A549 (cell line): ENCODE measurements around the gene NDUFS4.

Source experiments
- CEBPB ChIP-seq, 2 experiments: fragments of >200 bp in 1 of 2; sonication (Bioruptor Twin) in 1 of 2; formaldehyde crosslinking in 1 of 2; IDR thresholded peaks; 2 replicates each; pipeline ENCODE4 v1.6.1; 2012 to 2016
- ESRRA ChIP-seq: fragments of 150-350 bp; IDR thresholded peaks from 2 replicates; pipeline ENCODE4 v1.6.1; 2014; ENCODE audit warnings: mild to moderate bottlenecking, low read length, borderline replicate concordance
- GATA3 ChIP-seq: IDR thresholded peaks from 2 replicates; pipeline ENCODE4 v1.6.1; 2012; ENCODE audit warnings: borderline replicate concordance
- JUN ChIP-seq, 2 experiments: fragments of >200 bp; sonication (Bioruptor Twin); formaldehyde crosslinking; IDR thresholded peaks; 2 replicates in 1 of 2; 3 replicates in 1 of 2; pipeline ENCODE4 v1.6.1; 2016 to 2017
- POLR2A ChIP-seq: IDR thresholded peaks from 2 replicates; pipeline ENCODE4 v1.6.1; 2012; ENCODE audit warnings: mild to moderate bottlenecking, low read length
- RAD21 ChIP-seq, 2 experiments: fragments of >200 bp in 1 of 2; sonication (Bioruptor Twin) in 1 of 2; formaldehyde crosslinking in 1 of 2; IDR thresholded peaks in 1 of 2; conservative IDR thresholded peaks in 1 of 2; 2 replicates in 1 of 2; 3 replicates in 1 of 2; pipeline ENCODE4 v1.6.1; 2012 to 2018; ENCODE audit warnings: inconsistent platforms in 1 of 2
- RFX5 ChIP-seq: fragments of 450-650 bp; IDR thresholded peaks from 2 replicates; pipeline ENCODE4 v1.7.1; 2014; ENCODE audit warnings: antibody characterized with exemption, mild to moderate bottlenecking, moderate library complexity
- SMC3 ChIP-seq: fragments of >200 bp; sonication (Bioruptor Twin); formaldehyde crosslinking; IDR thresholded peaks from 3 replicates; pipeline ENCODE4 v1.6.1; 2018; ENCODE audit warnings: inconsistent platforms
- SREBF2 ChIP-seq: fragments of 450-650 bp; IDR thresholded peaks from 2 replicates; pipeline ENCODE4 v1.6.1; 2014; ENCODE audit warnings: mild to moderate bottlenecking, moderate library complexity
- ZSCAN20 ChIP-seq: fragments of 250-450 bp; sonication (Bioruptor Pico); IDR thresholded peaks from 2 replicates; pipeline ENCODE4 v1.8.0; 2022; ENCODE audit warnings: mild to moderate bottlenecking, moderate library complexity
- TF ChIP-seq, protein P1 (sequence below): IDR thresholded peaks from 2 replicates; pipeline ENCODE4 v1.6.1; 2012
- TF ChIP-seq, protein P2 (sequence below): fragments of >200 bp; sonication (Bioruptor Twin); formaldehyde crosslinking; IDR thresholded peaks from 3 replicates; pipeline ENCODE4 v1.5.1; 2016
- TF ChIP-seq, protein P3 (sequence below): fragments of 200-600 bp; sonication (generic); IDR thresholded peaks from 2 replicates; pipeline ENCODE4 v1.6.1; 2016; ENCODE audit warnings: antibody characterized with exemption, mild to moderate bottlenecking, moderate library complexity
- TF ChIP-seq, protein P4 (sequence below): IDR thresholded peaks from 2 replicates; pipeline ENCODE4 v1.6.1; 2012

DNA sequence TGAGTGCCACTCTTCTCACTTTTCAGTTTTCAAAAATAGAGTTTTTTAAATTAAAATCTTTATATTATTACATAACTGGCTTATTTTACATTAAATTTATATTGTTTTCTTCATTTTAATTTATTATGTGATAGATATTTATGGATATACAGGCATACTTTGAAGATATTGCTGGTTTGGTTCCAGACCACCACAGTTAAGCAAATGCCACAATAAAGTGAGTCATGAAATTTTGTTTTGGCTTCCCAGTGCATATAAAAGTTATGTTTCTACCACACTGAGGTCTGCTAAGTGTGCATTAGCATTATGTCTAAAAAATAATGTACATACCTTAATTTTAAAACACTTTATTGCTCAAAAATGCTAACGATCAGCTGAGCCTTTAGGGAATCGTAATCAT is 47.4 kb downstream of the NDUFS4 start:
- TF ChIP-seq, protein P1, sequence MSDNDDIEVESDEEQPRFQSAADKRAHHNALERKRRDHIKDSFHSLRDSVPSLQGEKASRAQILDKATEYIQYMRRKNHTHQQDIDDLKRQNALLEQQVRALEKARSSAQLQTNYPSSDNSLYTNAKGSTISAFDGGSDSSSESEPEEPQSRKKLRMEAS: no peak
- TF ChIP-seq, protein P2, sequence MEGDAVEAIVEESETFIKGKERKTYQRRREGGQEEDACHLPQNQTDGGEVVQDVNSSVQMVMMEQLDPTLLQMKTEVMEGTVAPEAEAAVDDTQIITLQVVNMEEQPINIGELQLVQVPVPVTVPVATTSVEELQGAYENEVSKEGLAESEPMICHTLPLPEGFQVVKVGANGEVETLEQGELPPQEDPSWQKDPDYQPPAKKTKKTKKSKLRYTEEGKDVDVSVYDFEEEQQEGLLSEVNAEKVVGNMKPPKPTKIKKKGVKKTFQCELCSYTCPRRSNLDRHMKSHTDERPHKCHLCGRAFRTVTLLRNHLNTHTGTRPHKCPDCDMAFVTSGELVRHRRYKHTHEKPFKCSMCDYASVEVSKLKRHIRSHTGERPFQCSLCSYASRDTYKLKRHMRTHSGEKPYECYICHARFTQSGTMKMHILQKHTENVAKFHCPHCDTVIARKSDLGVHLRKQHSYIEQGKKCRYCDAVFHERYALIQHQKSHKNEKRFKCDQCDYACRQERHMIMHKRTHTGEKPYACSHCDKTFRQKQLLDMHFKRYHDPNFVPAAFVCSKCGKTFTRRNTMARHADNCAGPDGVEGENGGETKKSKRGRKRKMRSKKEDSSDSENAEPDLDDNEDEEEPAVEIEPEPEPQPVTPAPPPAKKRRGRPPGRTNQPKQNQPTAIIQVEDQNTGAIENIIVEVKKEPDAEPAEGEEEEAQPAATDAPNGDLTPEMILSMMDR: no peak
- TF ChIP-seq POLR2A: no peak
- TF ChIP-seq SREBF2: no peak
- TF ChIP-seq, protein P3, sequence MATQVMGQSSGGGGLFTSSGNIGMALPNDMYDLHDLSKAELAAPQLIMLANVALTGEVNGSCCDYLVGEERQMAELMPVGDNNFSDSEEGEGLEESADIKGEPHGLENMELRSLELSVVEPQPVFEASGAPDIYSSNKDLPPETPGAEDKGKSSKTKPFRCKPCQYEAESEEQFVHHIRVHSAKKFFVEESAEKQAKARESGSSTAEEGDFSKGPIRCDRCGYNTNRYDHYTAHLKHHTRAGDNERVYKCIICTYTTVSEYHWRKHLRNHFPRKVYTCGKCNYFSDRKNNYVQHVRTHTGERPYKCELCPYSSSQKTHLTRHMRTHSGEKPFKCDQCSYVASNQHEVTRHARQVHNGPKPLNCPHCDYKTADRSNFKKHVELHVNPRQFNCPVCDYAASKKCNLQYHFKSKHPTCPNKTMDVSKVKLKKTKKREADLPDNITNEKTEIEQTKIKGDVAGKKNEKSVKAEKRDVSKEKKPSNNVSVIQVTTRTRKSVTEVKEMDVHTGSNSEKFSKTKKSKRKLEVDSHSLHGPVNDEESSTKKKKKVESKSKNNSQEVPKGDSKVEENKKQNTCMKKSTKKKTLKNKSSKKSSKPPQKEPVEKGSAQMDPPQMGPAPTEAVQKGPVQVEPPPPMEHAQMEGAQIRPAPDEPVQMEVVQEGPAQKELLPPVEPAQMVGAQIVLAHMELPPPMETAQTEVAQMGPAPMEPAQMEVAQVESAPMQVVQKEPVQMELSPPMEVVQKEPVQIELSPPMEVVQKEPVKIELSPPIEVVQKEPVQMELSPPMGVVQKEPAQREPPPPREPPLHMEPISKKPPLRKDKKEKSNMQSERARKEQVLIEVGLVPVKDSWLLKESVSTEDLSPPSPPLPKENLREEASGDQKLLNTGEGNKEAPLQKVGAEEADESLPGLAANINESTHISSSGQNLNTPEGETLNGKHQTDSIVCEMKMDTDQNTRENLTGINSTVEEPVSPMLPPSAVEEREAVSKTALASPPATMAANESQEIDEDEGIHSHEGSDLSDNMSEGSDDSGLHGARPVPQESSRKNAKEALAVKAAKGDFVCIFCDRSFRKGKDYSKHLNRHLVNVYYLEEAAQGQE: no peak
- TF ChIP-seq SMC3: no peak
- TF ChIP-seq RAD21 (conservative IDR thresholded peaks at IDR 0.05 in 1 of 2, IDR thresholded peaks at IDR 0.05 in 1 of 2): no peak
- TF ChIP-seq GATA3: no peak
- TF ChIP-seq RFX5: no peak
- no peak for TF ChIP-seq ZSCAN20
- TF ChIP-seq ESRRA: no peak
- no peak for TF ChIP-seq JUN (IDR thresholded peaks at IDR 0.05)
- TF ChIP-seq, protein P4, sequence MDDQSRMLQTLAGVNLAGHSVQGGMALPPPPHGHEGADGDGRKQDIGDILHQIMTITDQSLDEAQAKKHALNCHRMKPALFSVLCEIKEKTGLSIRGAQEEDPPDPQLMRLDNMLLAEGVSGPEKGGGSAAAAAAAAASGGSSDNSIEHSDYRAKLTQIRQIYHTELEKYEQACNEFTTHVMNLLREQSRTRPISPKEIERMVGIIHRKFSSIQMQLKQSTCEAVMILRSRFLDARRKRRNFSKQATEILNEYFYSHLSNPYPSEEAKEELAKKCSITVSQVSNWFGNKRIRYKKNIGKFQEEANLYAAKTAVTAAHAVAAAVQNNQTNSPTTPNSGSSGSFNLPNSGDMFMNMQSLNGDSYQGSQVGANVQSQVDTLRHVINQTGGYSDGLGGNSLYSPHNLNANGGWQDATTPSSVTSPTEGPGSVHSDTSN: no peak
- no peak for TF ChIP-seq CEBPB (IDR thresholded peaks at IDR 0.05)
